Keratinocyte (primary cell): ENCODE data around the gene GMFB. TPM values are rescaled to one million over a fixed set of nuclear protein-coding genes. Genes with fewer than 3 reads are reported as not detected.

Experiments
- DNase-seq: peaks from one replicate; pipeline ENCODE4 v3.0.0-alpha.2; 2011; ENCODE audit warnings: low read depth, missing footprints, low spot score
- FAIRE-seq: peaks from 2 replicates; lab custom pipeline; 2011; peaks lifted over from hg19 to GRCh38; lab: Jason Lieb, UNC
- H2AFZ ChIP-seq: 2 replicates; pipeline ENCODE4 v1.6.0; 2012; ENCODE audit warnings: low read length, control low read depth, inconsistent platforms; ENCODE audit not compliant: control insufficient read depth
- H3K27ac ChIP-seq: 2 replicates; pipeline ENCODE4 v1.5.1; 2011; ENCODE audit warnings: low read length; ENCODE audit not compliant: control insufficient read depth, insufficient read depth
- H3K27me3 ChIP-seq: 3 replicates; pipeline ENCODE4 v1.6.0; 2011; ENCODE audit warnings: low read length; ENCODE audit not compliant: control insufficient read depth, insufficient read depth; ENCODE audit errors: extremely low read depth
- H3K36me3 ChIP-seq, 2 experiments: 2 replicates in 1 of 2; 3 replicates in 1 of 2; pipeline ENCODE4 v1.5.1; 2011; ENCODE audit warnings: low read length in 2 of 2, mild to moderate bottlenecking in 1 of 2; ENCODE audit not compliant: control insufficient read depth in 2 of 2, insufficient read depth in 2 of 2; ENCODE audit errors: extremely low read depth in 1 of 2
- H3K4me1 ChIP-seq: 3 replicates; pipeline ENCODE4 v1.5.1; 2011; ENCODE audit warnings: low read length; ENCODE audit not compliant: control insufficient read depth, insufficient read depth; ENCODE audit errors: extremely low read depth
- H3K4me2 ChIP-seq: 3 replicates; pipeline ENCODE4 v1.6.0; 2011; ENCODE audit warnings: low read depth, low read length; ENCODE audit not compliant: control insufficient read depth, insufficient read depth; ENCODE audit errors: extremely low read depth
- H3K4me3 ChIP-seq, 3 experiments: fragments of 200-600 bp in 1 of 3; sonication (generic) in 1 of 3; 2 replicates in 2 of 3; 3 replicates in 1 of 3; pipeline ENCODE4 v1.5.1; 2011 to 2016; ENCODE audit warnings: low read length in 3 of 3, mild to moderate bottlenecking in 3 of 3, control low read depth in 2 of 3, inconsistent platforms in 1 of 3, low read depth in 1 of 3, mixed read lengths in 1 of 3, mixed run types in 1 of 3, moderate library complexity in 1 of 3; ENCODE audit not compliant: control insufficient read depth in 2 of 3, insufficient read depth in 2 of 3; ENCODE audit errors: extremely low read depth in 1 of 3
- H3K79me2 ChIP-seq: 2 replicates; pipeline ENCODE4 v1.6.0; 2012; ENCODE audit warnings: low read length; ENCODE audit not compliant: control insufficient read depth, insufficient read depth
- H3K9ac ChIP-seq: 3 replicates; pipeline ENCODE4 v1.6.0; 2011; ENCODE audit warnings: low read length; ENCODE audit not compliant: control insufficient read depth, insufficient read depth; ENCODE audit errors: extremely low read depth
- H3K9me1 ChIP-seq: 3 replicates; pipeline ENCODE4 v1.6.0; 2011; ENCODE audit warnings: low read length; ENCODE audit not compliant: control insufficient read depth, insufficient read depth; ENCODE audit errors: extremely low read depth
- H3K9me3 ChIP-seq: 2 replicates; pipeline ENCODE4 v1.5.1; 2012; ENCODE audit warnings: low read depth, low read length; ENCODE audit not compliant: control insufficient read depth
- H4K20me1 ChIP-seq: 3 replicates; pipeline ENCODE4 v1.6.0; 2011; ENCODE audit warnings: low read length; ENCODE audit not compliant: control insufficient read depth, insufficient read depth; ENCODE audit errors: extremely low read depth
- EZH2 ChIP-seq: IDR thresholded peaks from one replicate; pipeline ENCODE4 v1.6.1; 2012; ENCODE audit warnings: inconsistent platforms, mild to moderate bottlenecking, low read length, moderate library complexity
- dilution Hi-C: fragments of 300-500 bp; cut with MboI; formaldehyde crosslinking; loops from one replicate; pipeline ENCODE4 v1.7.0; 2020; ENCODE audit warnings: low sequenced_read_pairs; ENCODE audit not compliant: extremely low pct_ligation_motif_present
- polyA plus RNA-seq, 5 experiments: library from polyadenylated mRNA; depleted of rRNA in 3 of 5; stranded (reverse) in 3 of 5; stranded (forward) in 1 of 5; unstranded in 1 of 5; fragments of >200 nt; gene quantifications; 1 replicate in 1 of 5; 2 replicates in 3 of 5; 3 replicates in 1 of 5; pipeline versions ENCODE4 v1.2.1 to v1.2.3, GENCODE V29; 2011 to 2012; ENCODE audit warnings: missing spikeins in 2 of 5, low read depth in 1 of 5, low replicate concordance in 1 of 5
- TF ChIP-seq, protein P1 (sequence below), 3 experiments: IDR thresholded peaks in 1 of 3; conservative IDR thresholded peaks in 1 of 3; optimal IDR thresholded peaks in 1 of 3; 2 replicates in 2 of 3; 3 replicates in 1 of 3; pipeline versions ENCODE3 to v1.5.1; 2011; ENCODE audit warnings: low read length in 3 of 3, mild to moderate bottlenecking in 3 of 3, moderate library complexity in 2 of 3, control low read depth in 1 of 3, inconsistent platforms in 1 of 3; ENCODE audit not compliant: insufficient read depth in 2 of 3; ENCODE audit errors: extremely low read depth in 1 of 3

The GMFB gene
- polyA plus RNA-seq, 1 donor (not counting 4 experiments of a cell fraction or from before 2014, with no cell fraction given), result 50.5 TPM

- peaks cover 36% of the 10 kb centered on the region for H3K4me1 ChIP-seq
Measured at GRCh38 chr14:54440873-54441868, 47.6 kb downstream of the GMFB start, which contains the start of gene CNIH1. Gene CNIH1 (minus strand): TSS chr14:54441374. CDS start chr14:54441327, 47 bp downstream.

GRCh38 chr14:54440476-54440872 lies 48.3 kb downstream of the GMFB start:
- FAIRE-seq (no peak), DNase-seq (no peak)
- H3K4me1 ChIP-seq, result peaks cover 36% of the 10 kb centered on the region
- H3K27me3 ChIP-seq, result no peaks in the 10 kb centered on the region
- H3K9me1 ChIP-seq, result peaks cover 4% of the 10 kb centered on the region
- peak overlapping the region; percentile 94 for H3K27ac ChIP-seq
- TF ChIP-seq EZH2, result no peak
- TF ChIP-seq, protein P1, sequence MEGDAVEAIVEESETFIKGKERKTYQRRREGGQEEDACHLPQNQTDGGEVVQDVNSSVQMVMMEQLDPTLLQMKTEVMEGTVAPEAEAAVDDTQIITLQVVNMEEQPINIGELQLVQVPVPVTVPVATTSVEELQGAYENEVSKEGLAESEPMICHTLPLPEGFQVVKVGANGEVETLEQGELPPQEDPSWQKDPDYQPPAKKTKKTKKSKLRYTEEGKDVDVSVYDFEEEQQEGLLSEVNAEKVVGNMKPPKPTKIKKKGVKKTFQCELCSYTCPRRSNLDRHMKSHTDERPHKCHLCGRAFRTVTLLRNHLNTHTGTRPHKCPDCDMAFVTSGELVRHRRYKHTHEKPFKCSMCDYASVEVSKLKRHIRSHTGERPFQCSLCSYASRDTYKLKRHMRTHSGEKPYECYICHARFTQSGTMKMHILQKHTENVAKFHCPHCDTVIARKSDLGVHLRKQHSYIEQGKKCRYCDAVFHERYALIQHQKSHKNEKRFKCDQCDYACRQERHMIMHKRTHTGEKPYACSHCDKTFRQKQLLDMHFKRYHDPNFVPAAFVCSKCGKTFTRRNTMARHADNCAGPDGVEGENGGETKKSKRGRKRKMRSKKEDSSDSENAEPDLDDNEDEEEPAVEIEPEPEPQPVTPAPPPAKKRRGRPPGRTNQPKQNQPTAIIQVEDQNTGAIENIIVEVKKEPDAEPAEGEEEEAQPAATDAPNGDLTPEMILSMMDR (optimal IDR thresholded peaks at IDR 0.05 in 1 of 3, IDR thresholded peaks at IDR 0.05 in 1 of 3, conservative IDR thresholded peaks at IDR 0.05 in 1 of 3; ENCODE audit: extremely low read depth in 1 of 3, insufficient read depth in 2 of 3, low read length in 3 of 3), result no peak
- H3K9me3 ChIP-seq, result no peaks in the 10 kb centered on the region
- peak overlapping the region; percentile 50 to 99 (median 94) for H3K4me3 ChIP-seq
- H3K36me3 ChIP-seq, result peaks cover 0 to 3% of the 10 kb centered on the region in 2 experiments
- H3K79me2 ChIP-seq, result peaks cover 51% of the 10 kb centered on the region
- dilution Hi-C loops, result no loop called here
- peak overlapping the region; percentile 98 for H3K4me2 ChIP-seq
- H3K9ac ChIP-seq, result peak overlapping the region; percentile 93
- H4K20me1 ChIP-seq, result peaks cover 5% of the 10 kb centered on the region
- peak overlapping the region; percentile 74 for H2AFZ ChIP-seq

More at GRCh38 chr14:54440873-54441868, 47.6 kb downstream of the GMFB start, which contains the start of gene CNIH1:
- no peak for TF ChIP-seq EZH2
- TF ChIP-seq, protein P1 (optimal IDR thresholded peaks at IDR 0.05 in 1 of 3, IDR thresholded peaks at IDR 0.05 in 1 of 3, conservative IDR thresholded peaks at IDR 0.05 in 1 of 3; ENCODE audit: extremely low read depth in 1 of 3, insufficient read depth in 2 of 3, low read length in 3 of 3), result peak; percentile 82 to 96 (median 92)
- peaks cover 5% of the 10 kb centered on the region for H4K20me1 ChIP-seq
- H3K79me2 ChIP-seq, result peaks cover 48% of the 10 kb centered on the region
- FAIRE-seq, result peak; percentile 32
- peaks cover 0 to 3% of the 10 kb centered on the region in 2 experiments for H3K36me3 ChIP-seq
- H3K9ac ChIP-seq, result peak within 1 kb of the TSS; percentile 93
- H3K9me1 ChIP-seq, result peaks cover 4% of the 10 kb centered on the region
- peak; percentile 36 for DNase-seq
- peak within 1 kb of the TSS; percentile 94 for H3K27ac ChIP-seq
- dilution Hi-C loops, result no loop called here
- H2AFZ ChIP-seq, result peak within 1 kb of the TSS; percentile 84
- H3K4me3 ChIP-seq, result peak within 1 kb of the TSS; percentile 50 to 99 (median 94)
- H3K27me3 ChIP-seq, result no peaks in the 10 kb centered on the region
- H3K4me2 ChIP-seq, result peak within 1 kb of the TSS; percentile 99
- no peaks in the 10 kb centered on the region for H3K9me3 ChIP-seq
